Natural killer cell (primary cell): ENCODE measurements around the gene TMEM202. TPM values are rescaled to one million over a fixed set of nuclear protein-coding genes. Genes with fewer than 3 reads are reported as not detected.
"Not testable (repeated sequence)": the region's sequence is repeated elsewhere in the genome, so short reads cannot be mapped to it uniquely, and the experiment has no call there.

ENCODE experiments used
- ATAC-seq, 3 donors: fragments of 150-1000 bp in 2 of 3; fragments of 200-7000 bp in 1 of 3; cut with Tn5 transposase; 1 replicate in 1 of 3; 2 replicates in 2 of 3; pipeline ENCODE4 v1.10.0; 2021; ENCODE audit warnings: mild to moderate bottlenecking in 2 of 3, moderate library complexity in 2 of 3
- DNase-seq, 2 donors: peaks; one replicate each; pipeline versions ENCODE4 v3.0.0 to v3.0.0-alpha.2; 2013 to 2021; ENCODE audit warnings: mixed read lengths in 1 of 2
- H3K27ac ChIP-seq: one replicate; pipeline ENCODE4 v1.5.1; 2013; ENCODE audit warnings: mild to moderate bottlenecking, low read length
- H3K27me3 ChIP-seq: one replicate; pipeline ENCODE4 v1.6.1; 2013; ENCODE audit warnings: low read length; ENCODE audit not compliant: control insufficient read depth, insufficient read depth
- H3K36me3 ChIP-seq: one replicate; pipeline ENCODE4 v1.6.1; 2013; ENCODE audit warnings: low read length; ENCODE audit not compliant: control insufficient read depth, insufficient read depth
- H3K4me1 ChIP-seq: one replicate; pipeline ENCODE4 v1.6.1; 2013; ENCODE audit warnings: low read length; ENCODE audit not compliant: control insufficient read depth, insufficient read depth
- H3K4me3 ChIP-seq: one replicate; pipeline ENCODE4 v1.5.1; 2013; ENCODE audit warnings: low read length
- H3K9me3 ChIP-seq: one replicate; pipeline ENCODE4 v1.6.1; 2013; ENCODE audit warnings: low read length; ENCODE audit not compliant: control insufficient read depth, insufficient read depth
- H3K27ac Mint-ChIP-seq, 2 donors: one replicate each; pipeline ENCODE4 v1.8.0; 2022; ENCODE audit warnings: mild to moderate bottlenecking in 2 of 2, mixed read lengths in 2 of 2, moderate library complexity in 1 of 2
- H3K27me3 Mint-ChIP-seq, 2 donors: one replicate each; pipeline ENCODE4 v1.8.0; 2022; ENCODE audit warnings: low read depth in 2 of 2, mixed read lengths in 2 of 2
- H3K36me3 Mint-ChIP-seq: one replicate; pipeline ENCODE4 v1.8.0; 2022; ENCODE audit warnings: mixed read lengths
- H3K4me1 Mint-ChIP-seq, 2 donors: one replicate each; pipeline ENCODE4 v1.8.0; 2022; ENCODE audit warnings: mixed read lengths in 2 of 2
- H3K4me3 Mint-ChIP-seq: one replicate; pipeline ENCODE4 v1.8.0; 2022; ENCODE audit warnings: mild to moderate bottlenecking, moderate library complexity, mixed read lengths
- H3K9me3 Mint-ChIP-seq, 2 donors: one replicate each; pipeline ENCODE4 v1.8.0; 2022; ENCODE audit warnings: mixed read lengths in 2 of 2
- WGBS: methylation state at CpG from one replicate; pipeline ENCODE4 v1.1.7; 2013; ENCODE audit warnings: missing lambda C conversion rate; ENCODE audit not compliant: insufficient coverage; 5-methylcytosine and 5-hydroxymethylcytosine counted together
- intact Hi-C: fragments of 100-400 bp; cut with micrococcal nuclease; formaldehyde crosslinking; loops from one replicate; pipeline ENCODE4 v1.14.2; 2022
- total RNA-seq, 4 donors: library from RNA; stranded (reverse); fragments of 120-200 nt in 1 of 4; gene quantifications; one replicate each; pipeline versions ENCODE4 v1.2.3 to v1.2.4, GENCODE V29; 2013 to 2022
- TF ChIP-seq, protein P1 (sequence below): fragments of 200-600 bp; IDR thresholded peaks from one replicate; pipeline ENCODE4 v1.8.0; 2022; ENCODE audit warnings: antibody characterized with exemption

TMEM202 gene
- total RNA-seq, 3 donors from 2014 or later (not counting 1 experiment from before 2014, with no cell fraction given) = not detected

DNA sequence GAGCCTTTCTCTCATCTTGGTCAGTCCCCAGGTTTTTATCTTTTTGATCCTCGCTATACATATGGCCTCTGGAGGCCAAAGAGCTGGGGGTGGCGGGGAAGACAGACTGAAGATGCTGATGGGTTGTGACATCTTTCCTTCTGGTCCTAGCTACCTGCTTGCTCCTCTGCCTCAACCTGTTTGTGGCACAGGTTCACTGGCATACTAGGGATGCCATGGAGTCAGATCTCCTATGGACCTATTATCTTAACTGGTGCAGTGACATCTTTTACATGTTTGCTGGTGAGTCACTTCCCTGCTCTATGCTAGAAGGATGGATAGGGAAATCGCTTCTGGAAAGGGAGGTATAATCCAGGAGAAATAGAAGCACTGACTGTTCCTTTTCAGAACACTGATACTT lies 8.8 kb downstream of the TMEM202 start:
- Mint-ChIP-seq H3K36me3 (no peaks in the 10 kb centered on the region), H3K27me3 (peaks cover 44 to 77% of the 10 kb centered on the region in 2 donors), H3K4me3 (no peak overlapping the region), H3K4me1 (no peaks in the 10 kb centered on the region), H3K27ac (no peak overlapping the region), H3K9me3 (no peaks in the 10 kb centered on the region)
- 89% methylated on average over 3 of the region's 3 CpGs for WGBS
- Histone ChIP-seq H3K27ac (no peak overlapping the region), H3K27me3 (peaks cover 3% of the 10 kb centered on the region), H3K4me3 (no peak overlapping the region), H3K36me3 (no peaks in the 10 kb centered on the region), H3K9me3 (no peaks in the 10 kb centered on the region), H3K4me1 (no peaks in the 10 kb centered on the region)
- no peak for ATAC-seq
- DNase-seq = no peak
- intact Hi-C loops = no loop called here
- TF ChIP-seq, protein P1, sequence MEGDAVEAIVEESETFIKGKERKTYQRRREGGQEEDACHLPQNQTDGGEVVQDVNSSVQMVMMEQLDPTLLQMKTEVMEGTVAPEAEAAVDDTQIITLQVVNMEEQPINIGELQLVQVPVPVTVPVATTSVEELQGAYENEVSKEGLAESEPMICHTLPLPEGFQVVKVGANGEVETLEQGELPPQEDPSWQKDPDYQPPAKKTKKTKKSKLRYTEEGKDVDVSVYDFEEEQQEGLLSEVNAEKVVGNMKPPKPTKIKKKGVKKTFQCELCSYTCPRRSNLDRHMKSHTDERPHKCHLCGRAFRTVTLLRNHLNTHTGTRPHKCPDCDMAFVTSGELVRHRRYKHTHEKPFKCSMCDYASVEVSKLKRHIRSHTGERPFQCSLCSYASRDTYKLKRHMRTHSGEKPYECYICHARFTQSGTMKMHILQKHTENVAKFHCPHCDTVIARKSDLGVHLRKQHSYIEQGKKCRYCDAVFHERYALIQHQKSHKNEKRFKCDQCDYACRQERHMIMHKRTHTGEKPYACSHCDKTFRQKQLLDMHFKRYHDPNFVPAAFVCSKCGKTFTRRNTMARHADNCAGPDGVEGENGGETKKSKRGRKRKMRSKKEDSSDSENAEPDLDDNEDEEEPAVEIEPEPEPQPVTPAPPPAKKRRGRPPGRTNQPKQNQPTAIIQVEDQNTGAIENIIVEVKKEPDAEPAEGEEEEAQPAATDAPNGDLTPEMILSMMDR = no peak

DNA sequence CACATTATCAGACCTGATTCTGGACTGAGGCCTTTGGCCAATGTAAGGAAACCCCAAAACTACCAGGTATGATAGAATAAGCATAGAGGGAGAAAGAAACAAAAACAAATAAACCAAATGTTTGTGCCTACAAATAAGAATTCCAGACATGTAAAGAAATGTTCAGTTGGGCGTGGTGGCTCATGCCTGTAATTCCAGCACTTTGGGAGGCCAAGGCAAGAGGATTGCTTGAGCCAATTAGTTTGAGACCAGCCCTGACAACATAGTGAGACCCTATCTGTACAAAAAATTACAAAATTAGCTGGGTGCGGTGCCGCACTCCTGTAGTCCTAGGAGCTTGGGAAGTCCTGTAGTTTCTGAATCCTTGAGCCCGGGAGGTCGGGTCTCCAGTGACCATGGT lies 13.0 kb downstream of the TMEM202 start:
- Histone ChIP-seq H3K27me3 (peaks cover 3% of the 10 kb centered on the region), H3K9me3 (no peaks in the 10 kb centered on the region), H3K4me1 (no peaks in the 10 kb centered on the region), H3K27ac (no peak overlapping the region), H3K36me3 (no peaks in the 10 kb centered on the region), H3K4me3 (no peak overlapping the region)
- WGBS = 87% methylated on average over 5 of the region's 5 CpGs
- H3K36me3 Mint-ChIP-seq = no peaks in the 10 kb centered on the region
- H3K4me3 Mint-ChIP-seq = no peak overlapping the region
- no peaks in the 10 kb centered on the region for H3K9me3 Mint-ChIP-seq
- H3K27me3 Mint-ChIP-seq = peaks cover 34 to 43% of the 10 kb centered on the region in 2 donors
- TF ChIP-seq, protein P1 = no peak
- H3K4me1 Mint-ChIP-seq = no peaks in the 10 kb centered on the region
- ATAC-seq = no peak
- intact Hi-C loops = no loop called here
- H3K27ac Mint-ChIP-seq = no peak overlapping the region
- DNase-seq = no peak

DNA sequence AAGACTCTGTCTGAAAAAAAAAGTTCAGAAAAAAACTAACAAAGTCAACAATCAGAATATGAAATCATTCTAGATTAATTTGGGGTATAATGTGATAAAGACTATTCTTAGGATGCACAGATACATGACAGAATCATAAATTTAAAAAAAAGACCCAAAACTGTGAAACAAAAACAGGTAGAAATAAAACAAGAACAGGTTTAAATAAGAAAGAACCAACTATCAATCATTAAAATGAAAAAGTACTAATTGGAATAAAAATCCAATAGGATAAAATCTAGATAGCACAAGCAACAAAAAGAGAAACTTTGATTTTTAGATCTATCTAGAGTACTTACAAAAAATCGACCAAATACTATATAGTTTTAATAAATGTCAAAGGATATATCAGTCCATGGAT lies 13.4 kb downstream of the TMEM202 start:
- WGBS = no CpG with 5 or more reads among the region's 1 CpG
- Mint-ChIP-seq H3K4me3 (no peak overlapping the region), H3K27ac (no peak overlapping the region), H3K9me3 (no peaks in the 10 kb centered on the region), H3K27me3 (peaks cover 32 to 40% of the 10 kb centered on the region in 2 donors), H3K4me1 (no peaks in the 10 kb centered on the region), H3K36me3 (no peaks in the 10 kb centered on the region)
- no peaks in the 10 kb centered on the region for H3K9me3 ChIP-seq
- TF ChIP-seq, protein P1 = no peak
- no peaks in the 10 kb centered on the region for H3K4me1 ChIP-seq
- ATAC-seq (no peak), DNase-seq (no peak)
- peaks cover 3% of the 10 kb centered on the region for H3K27me3 ChIP-seq
- intact Hi-C loops = no loop called here
- H3K27ac ChIP-seq = no peak overlapping the region
- no peaks in the 10 kb centered on the region for H3K36me3 ChIP-seq
- no peak overlapping the region for H3K4me3 ChIP-seq

DNA sequence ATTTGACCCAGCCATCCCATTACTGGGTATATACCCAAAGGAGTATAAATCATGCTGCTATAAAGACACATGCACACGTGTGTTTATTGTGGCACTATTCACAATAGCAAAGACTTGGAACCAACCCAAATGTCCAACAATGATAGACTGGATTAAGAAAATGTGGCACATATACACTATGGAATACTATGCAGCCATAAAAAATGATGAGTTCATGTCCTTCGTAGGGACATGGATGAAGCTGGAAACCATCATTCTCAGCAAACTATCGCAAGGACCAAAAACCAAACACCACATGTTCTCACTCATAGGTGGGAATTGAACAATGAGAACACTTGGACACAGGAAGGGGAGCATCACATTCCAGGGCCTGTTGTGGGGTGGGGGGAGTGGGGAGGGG lies 15.2 kb downstream of the TMEM202 start:
- H3K27me3 Mint-ChIP-seq = peaks cover 20 to 34% of the 10 kb centered on the region in 2 donors
- WGBS = 100% methylated on average over 1 of the region's 3 CpGs
- intact Hi-C loops = not testable (repeated sequence)

More for the DNA sequence above, 15.2 kb downstream of the TMEM202 start:
- not testable (repeated sequence) for H3K27ac Mint-ChIP-seq, H3K36me3 ChIP-seq, H3K36me3 Mint-ChIP-seq, ATAC-seq, H3K9me3 Mint-ChIP-seq, H3K4me3 Mint-ChIP-seq, H3K9me3 ChIP-seq, H3K27me3 ChIP-seq, H3K4me3 ChIP-seq, DNase-seq, H3K4me1 ChIP-seq, H3K4me1 Mint-ChIP-seq, H3K27ac ChIP-seq
